Stimulated activated naive CD4-positive, alpha-beta T cell treated with Interleukin-2 at 50 U/mL for 16 hours (primary cell): ENCODE results near the gene TAPT1.
"Not testable (repeated sequence)": the region's sequence is repeated elsewhere in the genome, so short reads cannot be mapped to it uniquely, and the experiment has no call there.

Experiments
- DNase-seq: peaks from one replicate; lab custom pipeline; 2025; lab: John Stamatoyannopoulos, UW

TAPT1 gene

GRCh38 chr4:16225863-16226815 lies at the start of gene TAPT1:
TAPT1 (minus strand) TSS chr4:16226471; CDS start chr4:16226457, 14 bp downstream.
- peak; percentile 76 for DNase-seq

GRCh38 chr4:16271411-16271810 lies 45.1 kb upstream of the TAPT1 start:
- no peak for DNase-seq

- no peak for DNase-seq
Observed at GRCh38 chr4:16270454-16271328, 44.4 kb upstream of the TAPT1 start.

GRCh38 chr4:16269742-16270453 lies 43.6 kb upstream of the TAPT1 start:
- DNase-seq, result not testable (repeated sequence)

GRCh38 chr4:16269240-16269639 lies 43.0 kb upstream of the TAPT1 start:
- no peak for DNase-seq

GRCh38 chr4:16268290-16268689 lies 42.0 kb upstream of the TAPT1 start:
- no peak for DNase-seq

GRCh38 chr4:16267639-16268038 lies 41.4 kb upstream of the TAPT1 start:
- DNase-seq, result no peak

GRCh38 chr4:16265820-16266219 lies 39.5 kb upstream of the TAPT1 start:
- DNase-seq, result no peak

- no peak for DNase-seq
Observed at GRCh38 chr4:16264798-16265197, 38.5 kb upstream of the TAPT1 start.

GRCh38 chr4:16263056-16263455 lies 36.8 kb upstream of the TAPT1 start:
- no peak for DNase-seq

GRCh38 chr4:16262188-16262587 lies 35.9 kb upstream of the TAPT1 start:
- no peak for DNase-seq

- DNase-seq, result no peak
Observed at GRCh38 chr4:16261313-16261878, 35.1 kb upstream of the TAPT1 start.

- no peak for DNase-seq
Observed at GRCh38 chr4:16259889-16260246, 33.6 kb upstream of the TAPT1 start.

GRCh38 chr4:16259241-16259888 lies 33.1 kb upstream of the TAPT1 start:
- no peak for DNase-seq

GRCh38 chr4:16257611-16258010 lies 31.3 kb upstream of the TAPT1 start:
- no peak for DNase-seq

GRCh38 chr4:16256343-16256742 lies 30.1 kb upstream of the TAPT1 start:
- no peak for DNase-seq

GRCh38 chr4:16255730-16256129 lies 29.5 kb upstream of the TAPT1 start:
- no peak for DNase-seq

GRCh38 chr4:16253127-16253960 lies 27.1 kb upstream of the TAPT1 start:
- no peak for DNase-seq

- no peak for DNase-seq
Observed at GRCh38 chr4:16250661-16251365, 24.5 kb upstream of the TAPT1 start.

GRCh38 chr4:16248605-16249004 lies 22.3 kb upstream of the TAPT1 start:
- DNase-seq, result no peak
